Kidney (tissue), 14 donors: ENCODE results near the gene SETD3. TPM values are rescaled to one million over a fixed set of nuclear protein-coding genes. Genes with fewer than 3 reads are reported as not detected.

Experiments used
- DNase-seq, 5 donors: peaks; one replicate each; pipeline ENCODE4 v3.0.0-alpha.2; 2013 to 2020
- FAIRE-seq: peaks from 2 replicates; lab custom pipeline; 2012; peaks lifted over from hg19 to GRCh38; lab: Jason Lieb, UNC
- H3K27ac ChIP-seq, 2 donors: one replicate each; pipeline ENCODE4 v1.7.0; 2013; ENCODE audit warnings: low read depth in 2 of 2, low read length in 2 of 2, inconsistent platforms in 1 of 2
- H3K27me3 ChIP-seq: one replicate; pipeline ENCODE4 v1.7.1; 2013; ENCODE audit warnings: low read length, inconsistent platforms; ENCODE audit not compliant: control insufficient read depth, insufficient read depth
- H3K36me3 ChIP-seq, 3 donors: one replicate each; pipeline versions ENCODE4 v1.7.0 to v1.7.1; 2013; ENCODE audit warnings: low read length in 3 of 3, control low read depth in 1 of 3, inconsistent platforms in 1 of 3; ENCODE audit not compliant: insufficient read depth in 3 of 3, control insufficient read depth in 2 of 3
- H3K4me1 ChIP-seq, 3 donors: one replicate each; pipeline versions ENCODE4 v1.7.0 to v1.7.1; 2013; ENCODE audit warnings: low read length in 3 of 3, inconsistent platforms in 1 of 3, low read depth in 1 of 3; ENCODE audit not compliant: control insufficient read depth in 2 of 3, insufficient read depth in 2 of 3
- H3K4me3 ChIP-seq, 3 donors: one replicate each; pipeline versions ENCODE4 v1.7.0 to v1.8.1; 2013; ENCODE audit warnings: low read length in 3 of 3, control low read depth in 1 of 3, inconsistent platforms in 1 of 3
- H3K9ac ChIP-seq, 3 donors: one replicate each; pipeline versions ENCODE4 v1.7.0 to v1.7.1; 2013; ENCODE audit warnings: low read length in 3 of 3, control low read depth in 1 of 3, inconsistent platforms in 1 of 3
- H3K9me3 ChIP-seq, 3 donors: one replicate each; pipeline versions ENCODE4 v1.7.0 to v1.7.1; 2013; ENCODE audit warnings: low read length in 3 of 3, control low read depth in 1 of 3, inconsistent platforms in 1 of 3; ENCODE audit not compliant: control insufficient read depth in 2 of 3, insufficient read depth in 1 of 3
- CTCF ChIP-seq: IDR thresholded peaks from 3 replicates; pipeline ENCODE4 v1.5.1; 2012; ENCODE audit warnings: mild to moderate bottlenecking, moderate library complexity, borderline replicate concordance; ENCODE audit not compliant: insufficient read depth; ENCODE audit errors: extremely low read depth
- intact Hi-C: fragments of 100-400 bp; cut with DNase I; formaldehyde crosslinking; loops from one replicate; pipeline ENCODE4 v1.11.1; 2022
- polyA plus RNA-seq: library from polyadenylated mRNA; stranded (reverse); fragments of 350-450 nt; fragmentation: Illumina TruSeq; extraction: RNeasy Lipid Tissue Mini Kit (QIAGEN cat#74804); gene quantifications from one replicate; pipeline ENCODE4 v1.2.3, GENCODE V29; 2014; ENCODE audit warnings: low read depth, low replicate concordance; ENCODE audit not compliant: insufficient read depth
- total RNA-seq: library from RNA; stranded (reverse); fragmentation: NEBNext Ultra II Directional; extraction: Animal tissue kit (Norgen Biotek cat#: 25700); gene quantifications from one replicate; pipeline ENCODE4 v1.2.1, GENCODE V29; 2021
- donor health status: control.
- donor health status: control.
- donor health status: control.
- donor health status: control.
- donor health status: control.
- donor health status: DM: yes; HTN: yes; CAD: no.
- donor health status: Normal renal cell carcinoma (clear cell type).

The SETD3 gene
- total and polyA plus RNA-seq, 2 donors from 2014 or later = 74.0 to 85.6 TPM

DNA sequence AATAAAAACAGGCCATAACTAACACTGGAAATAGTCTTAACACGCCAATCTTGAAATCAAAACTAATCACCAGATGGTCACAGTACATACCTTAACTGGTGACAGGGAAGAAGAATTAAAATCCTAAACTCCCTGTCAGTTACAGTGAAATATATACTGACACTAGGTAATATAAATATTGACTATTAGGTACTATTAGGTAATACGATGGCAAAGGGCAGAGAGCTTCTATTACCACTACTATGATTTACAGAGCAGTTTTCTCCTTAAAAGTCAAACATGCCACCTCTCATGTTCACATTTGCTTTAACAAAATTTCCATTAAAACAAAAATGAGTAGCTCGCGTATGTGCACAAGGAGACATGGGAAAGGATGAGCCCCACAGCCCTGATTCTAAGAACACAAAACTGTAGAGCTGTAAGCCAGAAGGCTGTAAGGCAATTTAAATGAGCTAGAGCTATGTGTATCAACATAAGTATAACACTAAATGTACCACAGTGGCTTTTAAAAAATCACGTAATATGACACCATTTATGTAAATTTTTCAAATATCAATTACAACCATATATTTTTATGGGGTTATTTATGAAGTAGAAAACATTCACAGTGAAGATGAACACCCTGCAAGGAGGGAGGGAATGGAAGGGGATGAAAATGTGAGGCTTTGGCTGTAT is 19.1 kb downstream of the SETD3 start:
- FAIRE-seq (no peak), DNase-seq (no peak)
- peaks cover 10 to 53% (median 38%) of the 10 kb centered on the region in 3 donors for H3K36me3 ChIP-seq

GRCh38 chr14:99460793-99461192 is 19.9 kb downstream of the SETD3 start:
- Histone ChIP-seq H3K9me3 (no peaks in the 10 kb centered on the region), H3K27me3 (no peaks in the 10 kb centered on the region), H3K4me1 (peaks cover 0 to 12% (median 2%) of the 10 kb centered on the region in 3 donors), H3K36me3 (peaks cover 10 to 60% (median 38%) of the 10 kb centered on the region in 3 donors), H3K4me3 (no peak overlapping the region), H3K27ac (no peak overlapping the region), H3K9ac (no peak overlapping the region)
- TF ChIP-seq CTCF = no peak
- FAIRE-seq (no peak), DNase-seq (no peak)
- intact Hi-C loops = no loop called here

More for the DNA sequence above, 19.1 kb downstream of the SETD3 start:
- intact Hi-C loops = no loop called here
- Histone ChIP-seq H3K9me3 (no peaks in the 10 kb centered on the region), H3K4me3 (no peak overlapping the region), H3K27ac (no peak overlapping the region), H3K9ac (no peak overlapping the region), H3K4me1 (peaks cover 0 to 16% (median 5%) of the 10 kb centered on the region in 3 donors), H3K27me3 (no peaks in the 10 kb centered on the region)
- TF ChIP-seq CTCF = no peak

GRCh38 chr14:99459481-99460100 is 21.1 kb downstream of the SETD3 start:
- Histone ChIP-seq H3K4me1 (peaks cover 0 to 7% (median 2%) of the 10 kb centered on the region in 3 donors), H3K27me3 (no peaks in the 10 kb centered on the region), H3K36me3 (peaks cover 10 to 66% (median 44%) of the 10 kb centered on the region in 3 donors), H3K4me3 (no peak overlapping the region), H3K9me3 (no peaks in the 10 kb centered on the region), H3K27ac (no peak overlapping the region), H3K9ac (no peak overlapping the region)
- TF ChIP-seq CTCF = no peak
- FAIRE-seq (no peak), DNase-seq (peak in 1 of 5 donors; percentile 46)
- intact Hi-C loops = no loop called here
